NCI-H526 (cell line): ENCODE results near the gene HBE1.
"Not testable (repeated sequence)": the region's sequence is repeated elsewhere in the genome, so short reads cannot be mapped to it uniquely, and the experiment has no call there.

ENCODE experiments used
- DNase-seq, 2 experiments: peaks; one replicate each; lab custom pipeline; 2025; lab: John Stamatoyannopoulos, UW

HBE1 gene

DNA sequence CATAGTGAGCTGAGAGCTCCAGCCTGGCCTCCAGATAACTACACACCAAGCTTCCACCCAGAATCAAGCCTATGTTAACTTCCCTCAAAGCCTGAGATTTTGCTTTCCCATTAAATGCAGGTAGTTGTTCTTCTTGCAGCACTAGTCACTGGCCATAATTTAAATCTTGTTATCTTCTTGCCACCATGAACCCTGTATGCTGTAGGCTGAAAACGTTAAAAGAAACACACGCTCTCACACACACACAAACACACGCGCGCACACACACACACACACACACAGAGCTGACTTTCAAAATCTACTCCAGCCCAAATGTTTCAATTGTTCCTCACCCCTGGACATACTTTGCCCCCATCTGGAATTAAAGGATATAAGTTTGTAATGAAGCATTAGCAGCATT is 16.3 kb downstream of the HBE1 start:
- not testable (repeated sequence) for DNase-seq

DNA sequence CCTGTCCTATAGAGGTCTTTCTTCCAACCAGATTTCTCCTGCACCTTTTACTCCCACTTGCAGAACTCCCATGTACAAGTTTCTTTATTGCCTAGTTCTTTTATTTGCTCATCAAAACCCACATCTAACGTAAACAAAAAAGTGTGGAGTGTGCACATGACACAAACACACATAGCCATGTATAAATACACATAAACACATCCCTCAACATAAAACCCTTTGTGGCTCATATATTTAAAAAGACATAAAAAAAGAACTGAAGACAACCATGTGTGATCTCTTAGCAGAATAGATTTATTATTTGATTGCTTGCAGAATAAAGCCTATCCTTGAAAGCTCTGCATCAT is 16.9 kb downstream of the HBE1 start:
- no peak for DNase-seq

- DNase-seq = no peak
Measured at GRCh38 chr11:5252192-5252918, 17.4 kb downstream of the HBE1 start.

DNA sequence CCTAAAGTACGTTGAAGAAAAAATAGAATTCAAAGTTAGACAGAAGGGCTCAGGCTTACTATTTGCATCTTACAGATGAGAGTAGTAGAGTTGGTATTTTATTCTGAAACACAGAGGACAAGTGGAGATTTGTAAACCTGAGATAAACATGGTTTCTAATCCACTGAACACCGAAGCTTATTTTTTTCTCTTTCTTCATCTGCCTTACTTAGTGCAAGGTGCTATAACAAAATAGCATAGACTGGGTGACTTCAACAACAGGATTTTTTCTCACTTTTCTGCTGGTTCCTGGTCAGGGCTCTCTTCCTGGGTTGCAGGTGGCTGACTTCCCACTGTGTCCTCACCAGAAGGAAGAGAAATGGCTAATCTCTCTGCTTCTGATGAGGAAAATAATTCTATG is 18.0 kb downstream of the HBE1 start:
- no peak for DNase-seq

- no peak for DNase-seq
Measured at GRCh38 chr11:5250543-5251204, 19.1 kb downstream of the HBE1 start.

GRCh38 chr11:5249807-5250396 is 19.8 kb downstream of the HBE1 start, which contains the start of gene HBG1:
Gene HBG1 (minus strand): TSS chr11:5249857. CDS start chr11:5249804, 53 bp downstream.
- not testable (repeated sequence) for DNase-seq

- not testable (repeated sequence) for DNase-seq
Measured at GRCh38 chr11:5248498-5248897, 21.2 kb downstream of the HBE1 start.

- DNase-seq = no peak
Measured at GRCh38 chr11:5247472-5248192, 22.1 kb downstream of the HBE1 start.

DNA sequence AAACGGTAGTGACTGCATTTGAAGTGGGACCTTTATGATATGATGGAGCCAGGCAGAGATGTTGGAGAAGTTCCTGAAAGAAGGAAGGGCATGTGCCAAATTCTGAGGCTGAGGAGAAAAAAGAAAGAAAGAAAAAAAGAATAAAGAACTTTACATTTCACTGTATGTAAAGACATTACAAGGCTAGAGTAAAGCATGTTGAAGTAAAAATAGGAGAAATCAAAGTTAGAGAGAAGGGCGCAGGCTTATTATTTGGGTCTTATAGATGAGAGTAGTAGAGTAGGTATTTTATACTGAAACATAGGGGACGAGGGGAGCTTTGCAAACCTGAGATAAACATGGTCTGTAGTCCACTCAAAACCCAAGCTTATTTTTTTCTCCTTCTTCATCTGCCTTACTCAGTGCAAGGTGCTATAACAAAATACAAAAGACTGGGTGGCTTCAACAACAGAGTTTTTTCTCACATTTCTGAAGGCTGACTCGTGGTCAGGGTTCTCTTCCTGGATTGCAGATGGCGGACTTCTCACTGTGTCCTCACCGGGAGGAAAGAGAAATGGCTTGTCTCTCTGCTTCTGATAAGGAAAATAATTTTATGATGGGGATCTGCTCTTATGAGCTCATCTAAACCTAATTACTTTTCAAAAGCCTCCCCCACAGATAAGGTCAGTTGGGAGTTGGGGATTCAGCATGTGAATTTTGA is 22.8 kb downstream of the HBE1 start:
- DNase-seq = no peak

DNA sequence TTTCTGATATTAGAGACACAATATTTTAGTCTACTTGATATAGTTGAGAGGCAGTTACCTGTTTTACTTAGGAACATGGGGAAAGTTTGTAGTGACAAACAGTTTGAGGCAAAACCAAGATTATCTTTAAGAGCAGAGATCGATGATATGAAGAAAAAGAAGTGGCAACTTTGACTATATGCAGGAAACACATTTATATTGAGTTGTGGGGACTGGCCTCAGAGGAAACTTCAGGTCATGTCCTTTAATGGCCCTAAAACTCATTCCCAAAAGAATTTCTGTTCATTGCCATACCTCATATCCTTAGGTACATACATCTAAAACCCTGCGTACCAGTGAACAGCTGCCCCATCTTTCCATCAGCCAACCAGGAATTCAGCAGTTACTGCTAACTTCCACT is 24.6 kb downstream of the HBE1 start:
- DNase-seq = no peak

DNA sequence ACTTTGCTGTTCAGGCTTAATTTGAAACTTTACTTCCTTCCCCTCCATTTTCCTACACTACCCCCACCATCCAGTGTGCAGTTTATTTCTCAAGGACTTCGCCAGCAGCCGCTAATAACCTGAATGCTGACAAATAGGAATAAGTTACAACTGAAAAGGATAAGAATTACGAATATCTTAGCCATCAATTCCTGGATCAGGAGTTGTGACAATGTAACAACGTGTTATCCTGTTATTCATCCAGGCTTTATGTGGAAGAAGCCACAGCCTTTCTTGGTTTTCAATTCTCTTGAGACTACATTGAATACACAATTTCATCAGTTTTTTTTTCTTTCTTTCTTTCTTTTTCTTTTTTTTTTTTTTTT is 25.9 kb downstream of the HBE1 start:
- no peak for DNase-seq

DNA sequence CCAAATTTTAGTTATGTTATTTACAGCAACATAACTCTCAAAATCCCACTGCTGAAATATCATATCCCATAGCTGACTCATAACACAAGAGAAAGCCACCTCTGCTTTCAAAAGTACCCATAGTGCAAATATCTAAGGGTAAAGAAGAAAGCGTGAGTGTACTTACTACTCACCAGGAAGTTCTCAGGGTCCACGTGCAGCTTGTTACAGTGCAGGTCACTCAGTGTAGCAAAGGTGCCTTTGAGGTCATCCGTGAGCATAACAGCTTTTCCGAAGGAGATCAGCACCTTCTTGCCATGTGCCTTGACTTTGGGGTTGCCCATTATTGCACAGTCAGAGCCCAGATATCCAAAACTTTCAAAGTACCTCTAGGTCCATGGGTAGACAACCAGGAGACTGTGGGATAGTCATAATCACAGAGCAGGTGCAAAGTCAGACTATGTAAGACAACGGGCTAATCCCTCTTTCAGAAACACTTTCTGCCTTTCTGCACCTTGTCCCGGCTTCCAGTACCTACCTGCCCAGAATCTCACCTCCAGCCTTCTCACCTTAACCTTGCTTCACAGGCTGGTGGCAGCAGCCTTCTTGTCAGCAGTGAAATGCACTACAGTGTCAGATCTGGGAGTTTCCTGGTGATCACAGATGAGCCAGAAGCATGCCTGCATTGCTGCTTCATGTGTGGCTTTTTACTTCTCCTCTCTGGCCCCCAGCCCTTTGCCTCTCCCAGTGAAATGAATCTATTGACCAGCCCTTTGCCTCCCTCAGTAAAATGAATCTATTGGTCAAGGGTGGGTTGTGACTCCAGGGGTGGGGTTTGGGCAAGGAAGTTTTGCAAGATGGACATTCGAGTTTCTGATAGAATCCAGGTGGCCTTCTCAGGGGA is 26.6 kb downstream of the HBE1 start:
- DNase-seq = no peak

GRCh38 chr11:5242208-5242607 is 27.5 kb downstream of the HBE1 start:
- DNase-seq = no peak

DNA sequence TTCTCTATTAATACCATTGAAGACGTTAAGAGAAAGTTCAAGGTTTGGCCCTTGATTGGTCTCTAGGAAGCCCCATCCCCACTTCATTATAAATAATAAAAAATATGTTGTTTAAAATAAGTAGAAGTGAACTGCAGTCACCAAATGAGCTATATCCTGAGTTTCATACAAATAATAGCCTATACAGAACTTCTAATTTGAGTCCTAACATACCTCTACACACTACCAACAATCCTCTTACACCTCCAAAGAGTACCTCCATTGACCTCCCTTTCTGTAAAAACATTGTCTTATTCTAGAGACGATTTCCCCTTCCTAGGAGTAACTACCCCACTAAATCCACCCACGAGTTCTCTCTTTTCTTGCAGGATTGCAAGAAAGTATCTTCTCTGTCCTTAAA is 28.3 kb downstream of the HBE1 start:
- no peak for DNase-seq

- DNase-seq = no peak
Measured at GRCh38 chr11:5240458-5240857, 29.3 kb downstream of the HBE1 start.

DNA sequence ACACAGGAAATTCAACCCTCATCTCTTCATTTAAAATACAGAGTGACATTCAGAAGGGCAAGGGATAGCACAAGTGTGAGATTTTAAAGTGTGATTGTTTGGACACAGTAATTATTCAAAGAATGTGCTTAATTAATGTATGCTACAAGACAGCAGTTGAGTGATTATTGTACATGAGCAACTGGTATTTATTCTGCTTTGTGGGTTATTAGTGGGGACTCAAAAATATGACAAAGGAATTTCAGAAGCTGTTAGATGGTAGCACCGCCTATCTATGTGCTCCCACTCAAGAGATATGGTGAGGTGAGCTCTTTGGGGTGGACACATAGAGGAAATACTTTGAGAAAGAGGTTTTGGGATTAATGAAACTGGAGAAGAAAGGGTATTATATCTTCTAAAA is 29.7 kb downstream of the HBE1 start:
- DNase-seq = no peak

- no peak for DNase-seq
Measured at GRCh38 chr11:5239046-5239445, 30.7 kb downstream of the HBE1 start.

DNA sequence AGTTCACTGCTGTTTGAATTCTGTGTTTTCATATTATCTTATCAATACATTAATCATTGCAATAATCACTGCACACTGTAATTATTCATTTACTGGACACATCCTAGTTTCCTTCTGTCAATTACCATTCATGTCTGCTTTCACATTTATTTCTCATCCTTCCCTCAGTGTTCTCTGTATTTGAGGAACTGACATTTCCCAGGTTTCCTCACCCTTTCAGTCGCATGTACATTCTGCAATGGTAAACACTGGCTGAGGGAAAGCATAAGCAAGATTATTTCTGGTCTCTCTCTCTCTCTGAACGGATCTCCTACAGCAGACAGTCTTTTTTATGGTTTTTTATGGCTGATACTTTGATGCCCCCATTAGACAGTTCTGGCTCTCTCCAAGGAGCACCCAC is 31.3 kb downstream of the HBE1 start:
- DNase-seq = no peak

DNA sequence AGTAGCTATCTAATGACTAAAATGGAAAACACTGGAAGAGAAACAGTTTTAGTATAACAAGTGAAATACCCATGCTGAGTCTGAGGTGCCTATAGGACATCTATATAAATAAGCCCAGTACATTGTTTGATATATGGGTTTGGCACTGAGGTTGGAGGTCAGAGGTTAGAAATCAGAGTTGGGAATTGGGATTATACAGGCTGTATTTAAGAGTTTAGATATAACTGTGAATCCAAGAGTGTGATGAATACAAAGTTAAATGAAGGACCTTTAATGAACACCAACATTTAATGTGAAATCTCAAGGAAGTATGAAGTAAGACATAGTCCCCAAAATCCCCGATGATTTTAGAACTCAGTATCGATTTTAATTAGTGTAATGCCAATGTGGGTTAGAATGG is 32.3 kb downstream of the HBE1 start:
- no peak for DNase-seq

DNA sequence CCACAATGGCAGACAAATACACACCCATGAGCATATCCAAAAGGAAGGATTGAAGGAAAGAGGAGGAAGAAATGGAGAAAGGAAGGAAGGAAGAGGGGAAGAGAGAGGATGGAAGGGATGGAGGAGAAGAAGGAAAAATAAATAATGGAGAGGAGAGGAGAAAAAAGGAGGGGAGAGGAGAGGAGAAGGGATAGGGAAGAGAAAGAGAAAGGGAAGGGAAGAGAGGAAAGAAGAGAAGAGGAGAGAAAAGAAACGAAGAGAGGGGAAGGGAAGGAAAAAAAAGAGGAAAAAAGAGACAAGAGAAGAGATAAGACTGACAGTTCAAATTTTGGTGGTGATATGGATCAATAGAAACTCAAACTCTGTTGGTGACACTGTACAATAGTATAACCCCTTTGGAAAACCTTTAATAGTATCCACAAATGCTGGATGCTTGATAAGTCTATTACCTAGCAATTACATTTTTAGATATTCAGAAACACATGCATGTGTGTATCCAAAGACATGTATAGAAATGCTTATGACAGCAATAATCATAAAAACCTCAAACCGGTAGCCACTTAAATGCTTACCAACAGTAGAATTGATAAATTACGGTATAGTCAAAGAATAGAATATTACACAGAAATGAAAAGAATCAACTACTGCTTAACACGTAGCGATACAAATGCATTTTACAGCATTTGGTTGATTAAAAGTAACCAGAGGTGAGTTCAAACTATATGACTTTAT is 34.2 kb downstream of the HBE1 start:
- DNase-seq = no peak
